Calu3 (cell line): ENCODE data around the gene CLRN2. TPM values are rescaled to one million over a fixed set of nuclear protein-coding genes. Genes with fewer than 3 reads are reported as not detected.

Source experiments
- BruUV-seq: library from RNA; stranded (reverse); fragments of 400-500 nt; replicated peaks from 2 replicates; lab custom pipeline; 2021; lab: Mats Ljungman, UMichigan
- CTCF ChIA-PET: fragments of 300-600 bp; sonication (Branson Sonifier 250); formaldehyde crosslinking; loops from one replicate; lab custom pipeline; 2022; ENCODE audit warnings: antibody characterized with exemption; lab: Charles Lee
- DNase-seq: peaks from one replicate; pipeline ENCODE4 v3.0.0; 2022
- H3K27ac Mint-ChIP-seq: one replicate; pipeline ENCODE4 v1.8.0; 2022; ENCODE audit warnings: mixed read lengths; ENCODE audit not compliant: unreplicated experiment
- H3K27me3 Mint-ChIP-seq: one replicate; pipeline ENCODE4 v1.8.0; 2022; ENCODE audit warnings: mixed read lengths; ENCODE audit not compliant: unreplicated experiment
- H3K36me3 Mint-ChIP-seq: one replicate; pipeline ENCODE4 v1.8.0; 2022; ENCODE audit warnings: mild to moderate bottlenecking, moderate library complexity, mixed read lengths; ENCODE audit not compliant: insufficient read depth, unreplicated experiment
- H3K4me1 Mint-ChIP-seq: one replicate; pipeline ENCODE4 v1.8.0; 2022; ENCODE audit warnings: mild to moderate bottlenecking, low read depth, mixed read lengths; ENCODE audit not compliant: unreplicated experiment
- H3K4me3 Mint-ChIP-seq: one replicate; pipeline ENCODE4 v1.8.0; 2022; ENCODE audit warnings: mild to moderate bottlenecking, low read depth, moderate library complexity, mixed read lengths; ENCODE audit not compliant: unreplicated experiment
- H3K9me3 Mint-ChIP-seq: one replicate; pipeline ENCODE4 v1.8.0; 2022; ENCODE audit warnings: low read depth, mixed read lengths; ENCODE audit not compliant: unreplicated experiment
- intact Hi-C: fragments of 100-400 bp; cut with micrococcal nuclease; formaldehyde crosslinking; loops from one replicate; pipeline ENCODE4 v1.10.0; 2022; ENCODE audit not compliant: unreplicated experiment
- total RNA-seq: library from RNA; stranded (reverse); gene quantifications from 2 replicates; pipeline ENCODE4 v1.2.3, GENCODE V29; 2022
- TF ChIP-seq, protein P1 (sequence below): fragments of 200-600 bp; IDR thresholded peaks from one replicate; pipeline ENCODE4 v1.8.0; 2022; ENCODE audit warnings: antibody characterized with exemption; ENCODE audit not compliant: unreplicated experiment

CLRN2 gene
- total RNA-seq, 1 experiment from 2014 or later = not detected

DNA sequence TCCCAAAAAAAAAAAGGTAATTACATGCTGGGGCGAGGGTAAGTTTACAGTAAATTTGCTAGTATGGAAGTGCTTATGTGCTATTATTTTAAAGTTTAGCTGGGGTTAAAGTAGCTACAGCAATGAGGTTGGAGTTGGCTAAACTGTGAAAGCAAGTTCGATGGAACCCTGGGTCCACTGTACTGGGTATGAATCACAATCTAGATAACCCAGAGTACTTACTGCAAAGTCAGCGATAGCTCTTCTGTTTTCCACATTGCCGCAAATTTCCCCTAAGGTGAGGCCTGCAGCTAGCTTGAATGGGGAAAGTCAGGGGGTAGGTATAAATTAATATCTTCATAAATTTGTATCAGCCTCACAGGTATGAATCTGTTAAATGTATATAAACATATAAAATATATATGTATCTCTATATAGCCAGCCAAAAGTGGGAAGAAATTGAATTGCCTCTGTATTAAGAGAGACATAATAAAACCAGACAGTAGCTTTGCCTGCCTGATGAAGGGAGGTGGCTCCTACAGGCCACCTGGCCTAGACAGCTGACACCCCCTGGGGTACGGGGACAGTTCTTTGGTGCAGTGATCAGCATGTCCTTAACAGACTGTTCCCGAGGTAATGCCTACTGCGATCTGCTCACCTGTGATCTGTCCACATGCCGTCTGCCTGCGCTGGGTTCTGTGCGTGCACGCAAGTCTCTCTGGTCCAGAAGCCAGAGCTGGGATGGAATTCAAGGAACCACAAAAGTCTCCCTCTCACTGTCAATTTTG is 30.6 kb downstream of the CLRN2 start:
- Mint-ChIP-seq H3K27me3 (no peaks in the 10 kb centered on the region), H3K4me1 (peaks cover 14% of the 10 kb centered on the region), H3K36me3 (peaks cover 11% of the 10 kb centered on the region), H3K27ac (peak overlapping the region; percentile 44), H3K9me3 (no peaks in the 10 kb centered on the region), H3K4me3 (no peak overlapping the region)
- intact Hi-C loops = loop anchor here (5.0 to 10.0 kb wide), 2 partner anchors 242 to 1049 kb away; no protein-coding TSS in a partner anchor
- no TSS peak for BruUV-seq
- CTCF ChIA-PET = interaction anchor here (0.7 kb wide), 1 partner anchor 8 kb away, joined by 4 read pairs; no protein-coding TSS in a partner anchor
- TF ChIP-seq, protein P1, sequence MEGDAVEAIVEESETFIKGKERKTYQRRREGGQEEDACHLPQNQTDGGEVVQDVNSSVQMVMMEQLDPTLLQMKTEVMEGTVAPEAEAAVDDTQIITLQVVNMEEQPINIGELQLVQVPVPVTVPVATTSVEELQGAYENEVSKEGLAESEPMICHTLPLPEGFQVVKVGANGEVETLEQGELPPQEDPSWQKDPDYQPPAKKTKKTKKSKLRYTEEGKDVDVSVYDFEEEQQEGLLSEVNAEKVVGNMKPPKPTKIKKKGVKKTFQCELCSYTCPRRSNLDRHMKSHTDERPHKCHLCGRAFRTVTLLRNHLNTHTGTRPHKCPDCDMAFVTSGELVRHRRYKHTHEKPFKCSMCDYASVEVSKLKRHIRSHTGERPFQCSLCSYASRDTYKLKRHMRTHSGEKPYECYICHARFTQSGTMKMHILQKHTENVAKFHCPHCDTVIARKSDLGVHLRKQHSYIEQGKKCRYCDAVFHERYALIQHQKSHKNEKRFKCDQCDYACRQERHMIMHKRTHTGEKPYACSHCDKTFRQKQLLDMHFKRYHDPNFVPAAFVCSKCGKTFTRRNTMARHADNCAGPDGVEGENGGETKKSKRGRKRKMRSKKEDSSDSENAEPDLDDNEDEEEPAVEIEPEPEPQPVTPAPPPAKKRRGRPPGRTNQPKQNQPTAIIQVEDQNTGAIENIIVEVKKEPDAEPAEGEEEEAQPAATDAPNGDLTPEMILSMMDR = no peak
- no peak for DNase-seq

DNA sequence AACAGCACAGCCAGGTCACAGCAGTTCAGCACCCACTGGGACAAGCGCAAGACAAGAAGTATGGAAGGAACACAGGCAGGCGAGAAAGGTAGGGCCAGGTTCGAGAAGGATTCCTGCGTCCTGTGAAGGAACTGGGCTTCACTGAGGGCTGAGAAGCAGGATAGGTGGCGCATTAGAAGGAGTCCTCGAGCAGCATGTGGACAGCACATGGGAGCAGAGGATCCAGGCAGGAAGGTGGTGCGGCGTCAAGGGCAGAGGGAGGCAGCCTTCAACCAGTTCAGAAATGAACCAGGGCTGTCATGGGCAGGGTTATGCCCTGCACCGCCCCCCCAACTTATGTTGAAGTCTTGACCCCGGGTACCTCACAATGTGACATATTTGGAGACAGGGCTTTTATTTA is 31.3 kb downstream of the CLRN2 start:
- peaks cover 14% of the 10 kb centered on the region for H3K4me1 Mint-ChIP-seq
- no TSS peak for BruUV-seq

GRCh38 chr4:17546678-17547077 is 31.7 kb downstream of the CLRN2 start:
- Mint-ChIP-seq H3K27me3 (no peaks in the 10 kb centered on the region), H3K36me3 (peaks cover 11% of the 10 kb centered on the region), H3K27ac (no peak overlapping the region), H3K4me3 (no peak overlapping the region), H3K9me3 (no peaks in the 10 kb centered on the region), H3K4me1 (peaks cover 14% of the 10 kb centered on the region)
- intact Hi-C loops = loop anchor here (5.0 to 10.0 kb wide), 2 partner anchors 241 to 1048 kb away; no protein-coding TSS in a partner anchor
- TF ChIP-seq, protein P1 = no peak
- no peak for DNase-seq
- no TSS peak for BruUV-seq
- CTCF ChIA-PET = no interaction called here

More for the DNA sequence above, 31.3 kb downstream of the CLRN2 start:
- intact Hi-C loops = loop anchor here (5.0 to 10.0 kb wide), 2 partner anchors 241 to 1049 kb away; no protein-coding TSS in a partner anchor
- CTCF ChIA-PET = no interaction called here
- peaks cover 11% of the 10 kb centered on the region for H3K36me3 Mint-ChIP-seq
- no peak for DNase-seq
- no peak overlapping the region for H3K4me3 Mint-ChIP-seq
- H3K27ac Mint-ChIP-seq = no peak overlapping the region
- TF ChIP-seq, protein P1 = no peak
- no peaks in the 10 kb centered on the region for H3K27me3 Mint-ChIP-seq
- H3K9me3 Mint-ChIP-seq = no peaks in the 10 kb centered on the region

GRCh38 chr4:17550549-17550948 is 35.6 kb downstream of the CLRN2 start:
- CTCF ChIA-PET = no interaction called here
- intact Hi-C loops = no loop called here
- Mint-ChIP-seq H3K9me3 (no peaks in the 10 kb centered on the region), H3K27ac (no peak overlapping the region), H3K4me1 (no peaks in the 10 kb centered on the region), H3K27me3 (peaks cover 13% of the 10 kb centered on the region), H3K36me3 (peaks cover 5% of the 10 kb centered on the region), H3K4me3 (no peak overlapping the region)
- TF ChIP-seq, protein P1 = no peak
- DNase-seq = no peak
- no TSS peak for BruUV-seq
